Keratinocyte (primary cell): Measurements from ENCODE around the gene BMPR1B. TPM values are rescaled to one million over a fixed set of nuclear protein-coding genes. Genes with fewer than 3 reads are reported as not detected.

Experiments
- DNase-seq: peaks from one replicate; pipeline ENCODE4 v3.0.0-alpha.2; 2011; ENCODE audit warnings: low read depth, missing footprints, low spot score
- FAIRE-seq: peaks from 2 replicates; lab custom pipeline; 2011; peaks lifted over from hg19 to GRCh38; lab: Jason Lieb, UNC
- H2AFZ ChIP-seq: 2 replicates; pipeline ENCODE4 v1.6.0; 2012; ENCODE audit warnings: low read length, control low read depth, inconsistent platforms; ENCODE audit not compliant: control insufficient read depth
- H3K27ac ChIP-seq: 2 replicates; pipeline ENCODE4 v1.5.1; 2011; ENCODE audit warnings: low read length; ENCODE audit not compliant: control insufficient read depth, insufficient read depth
- H3K27me3 ChIP-seq: 3 replicates; pipeline ENCODE4 v1.6.0; 2011; ENCODE audit warnings: low read length; ENCODE audit not compliant: control insufficient read depth, insufficient read depth; ENCODE audit errors: extremely low read depth
- H3K36me3 ChIP-seq, 2 experiments: 2 replicates in 1 of 2; 3 replicates in 1 of 2; pipeline ENCODE4 v1.5.1; 2011; ENCODE audit warnings: low read length in 2 of 2, mild to moderate bottlenecking in 1 of 2; ENCODE audit not compliant: control insufficient read depth in 2 of 2, insufficient read depth in 2 of 2; ENCODE audit errors: extremely low read depth in 1 of 2
- H3K4me1 ChIP-seq: 3 replicates; pipeline ENCODE4 v1.5.1; 2011; ENCODE audit warnings: low read length; ENCODE audit not compliant: control insufficient read depth, insufficient read depth; ENCODE audit errors: extremely low read depth
- H3K4me2 ChIP-seq: 3 replicates; pipeline ENCODE4 v1.6.0; 2011; ENCODE audit warnings: low read depth, low read length; ENCODE audit not compliant: control insufficient read depth, insufficient read depth; ENCODE audit errors: extremely low read depth
- H3K4me3 ChIP-seq, 3 experiments: fragments of 200-600 bp in 1 of 3; sonication (generic) in 1 of 3; 2 replicates in 2 of 3; 3 replicates in 1 of 3; pipeline ENCODE4 v1.5.1; 2011 to 2016; ENCODE audit warnings: low read length in 3 of 3, mild to moderate bottlenecking in 3 of 3, control low read depth in 2 of 3, inconsistent platforms in 1 of 3, low read depth in 1 of 3, mixed read lengths in 1 of 3, mixed run types in 1 of 3, moderate library complexity in 1 of 3; ENCODE audit not compliant: control insufficient read depth in 2 of 3, insufficient read depth in 2 of 3; ENCODE audit errors: extremely low read depth in 1 of 3
- H3K79me2 ChIP-seq: 2 replicates; pipeline ENCODE4 v1.6.0; 2012; ENCODE audit warnings: low read length; ENCODE audit not compliant: control insufficient read depth, insufficient read depth
- H3K9ac ChIP-seq: 3 replicates; pipeline ENCODE4 v1.6.0; 2011; ENCODE audit warnings: low read length; ENCODE audit not compliant: control insufficient read depth, insufficient read depth; ENCODE audit errors: extremely low read depth
- H3K9me1 ChIP-seq: 3 replicates; pipeline ENCODE4 v1.6.0; 2011; ENCODE audit warnings: low read length; ENCODE audit not compliant: control insufficient read depth, insufficient read depth; ENCODE audit errors: extremely low read depth
- H3K9me3 ChIP-seq: 2 replicates; pipeline ENCODE4 v1.5.1; 2012; ENCODE audit warnings: low read depth, low read length; ENCODE audit not compliant: control insufficient read depth
- H4K20me1 ChIP-seq: 3 replicates; pipeline ENCODE4 v1.6.0; 2011; ENCODE audit warnings: low read length; ENCODE audit not compliant: control insufficient read depth, insufficient read depth; ENCODE audit errors: extremely low read depth
- CTCF ChIP-seq, 3 experiments: IDR thresholded peaks in 1 of 3; conservative IDR thresholded peaks in 1 of 3; optimal IDR thresholded peaks in 1 of 3; 2 replicates in 2 of 3; 3 replicates in 1 of 3; pipeline versions ENCODE3 to v1.5.1; 2011; ENCODE audit warnings: low read length in 3 of 3, mild to moderate bottlenecking in 3 of 3, moderate library complexity in 2 of 3, control low read depth in 1 of 3, inconsistent platforms in 1 of 3; ENCODE audit not compliant: insufficient read depth in 2 of 3; ENCODE audit errors: extremely low read depth in 1 of 3
- EZH2 ChIP-seq: IDR thresholded peaks from one replicate; pipeline ENCODE4 v1.6.1; 2012; ENCODE audit warnings: inconsistent platforms, mild to moderate bottlenecking, low read length, moderate library complexity
- dilution Hi-C: fragments of 300-500 bp; cut with MboI; formaldehyde crosslinking; loops from one replicate; pipeline ENCODE4 v1.7.0; 2020; ENCODE audit warnings: low sequenced_read_pairs; ENCODE audit not compliant: extremely low pct_ligation_motif_present
- polyA plus RNA-seq, 5 experiments: library from polyadenylated mRNA; depleted of rRNA in 3 of 5; stranded (reverse) in 3 of 5; stranded (forward) in 1 of 5; unstranded in 1 of 5; fragments of >200 nt; gene quantifications; 1 replicate in 1 of 5; 2 replicates in 3 of 5; 3 replicates in 1 of 5; pipeline versions ENCODE4 v1.2.1 to v1.2.3, GENCODE V29; 2011 to 2012; ENCODE audit warnings: missing spikeins in 2 of 5, low read depth in 1 of 5, low replicate concordance in 1 of 5

The BMPR1B gene
- polyA plus RNA-seq, 1 donor (not counting 4 experiments of a cell fraction or from before 2014, with no cell fraction given), result 0.89 TPM

GRCh38 chr4:94813221-94813620 is 55.5 kb downstream of the BMPR1B start:
- Histone ChIP-seq H2AFZ (no peak overlapping the region), H3K79me2 (no peaks in the 10 kb centered on the region), H3K4me1 (no peaks in the 10 kb centered on the region), H4K20me1 (no peaks in the 10 kb centered on the region), H3K9me3 (no peaks in the 10 kb centered on the region), H3K27ac (no peak overlapping the region), H3K9me1 (no peaks in the 10 kb centered on the region), H3K36me3 (no peaks in the 10 kb centered on the region), H3K4me2 (no peak overlapping the region), H3K9ac (no peak overlapping the region), H3K4me3 (no peak overlapping the region), H3K27me3 (no peaks in the 10 kb centered on the region)
- dilution Hi-C loops, result no loop called here
- TF ChIP-seq CTCF (optimal IDR thresholded peaks at IDR 0.05 in 1 of 3, IDR thresholded peaks at IDR 0.05 in 1 of 3, conservative IDR thresholded peaks at IDR 0.05 in 1 of 3; ENCODE audit: extremely low read depth in 1 of 3, insufficient read depth in 2 of 3, low read length in 3 of 3) (no peak), EZH2 (no peak)
- DNase-seq (no peak), FAIRE-seq (no peak)

- Histone ChIP-seq H3K9ac (no peak overlapping the region), H3K79me2 (no peaks in the 10 kb centered on the region), H3K27ac (no peak overlapping the region), H3K9me1 (no peaks in the 10 kb centered on the region), H3K4me3 (no peak overlapping the region), H3K4me2 (no peak overlapping the region), H3K36me3 (no peaks in the 10 kb centered on the region), H3K27me3 (no peaks in the 10 kb centered on the region), H2AFZ (no peak overlapping the region), H3K9me3 (no peaks in the 10 kb centered on the region), H4K20me1 (no peaks in the 10 kb centered on the region), H3K4me1 (no peaks in the 10 kb centered on the region)
- DNase-seq (no peak), FAIRE-seq (no peak)
- TF ChIP-seq EZH2 (no peak), CTCF (optimal IDR thresholded peaks at IDR 0.05 in 1 of 3, IDR thresholded peaks at IDR 0.05 in 1 of 3, conservative IDR thresholded peaks at IDR 0.05 in 1 of 3; ENCODE audit: extremely low read depth in 1 of 3, insufficient read depth in 2 of 3, low read length in 3 of 3) (no peak)
- dilution Hi-C loops, result no loop called here
Measured at GRCh38 chr4:94814237-94814636, 56.5 kb downstream of the BMPR1B start.
